Large intestine (tissue), 3 donors: ENCODE results near the gene DIP2C. TPM values are rescaled to one million over a fixed set of nuclear protein-coding genes. Genes with fewer than 3 reads are reported as not detected.

Source experiments
- DNase-seq, 2 donors: peaks; one replicate each; pipeline versions ENCODE4 v3.0.0 to v3.0.0-alpha.2; 2013
- H3K27ac ChIP-seq: one replicate; pipeline ENCODE4 v1.5.1; 2013; ENCODE audit warnings: low read length
- H3K27me3 ChIP-seq: 2 replicates; pipeline ENCODE4 v1.6.1; 2013; ENCODE audit warnings: low read length; ENCODE audit not compliant: control insufficient read depth, insufficient read depth
- H3K36me3 ChIP-seq: 2 replicates; pipeline ENCODE4 v1.6.1; 2013; ENCODE audit warnings: low read length; ENCODE audit not compliant: control insufficient read depth, insufficient read depth
- H3K4me1 ChIP-seq: one replicate; pipeline ENCODE4 v1.6.1; 2013; ENCODE audit warnings: low read length; ENCODE audit not compliant: control insufficient read depth, insufficient read depth
- H3K4me3 ChIP-seq: one replicate; pipeline ENCODE4 v1.5.1; 2013; ENCODE audit warnings: low read length
- H3K9me3 ChIP-seq: one replicate; pipeline ENCODE4 v1.6.1; 2013; ENCODE audit warnings: mild to moderate bottlenecking, low read depth, low read length, moderate library complexity; ENCODE audit not compliant: control insufficient read depth
- WGBS: methylation state at CpG from one replicate; pipeline ENCODE4 v1.1.5; 2013; ENCODE audit warnings: low lambda C conversion rate; ENCODE audit not compliant: insufficient coverage; 5-methylcytosine and 5-hydroxymethylcytosine counted together
- polyA plus RNA-seq: library from polyadenylated mRNA; unstranded; fragments of 120-200 nt; gene quantifications from one replicate; pipeline ENCODE4 v1.2.1, GENCODE V29; 2013

The DIP2C gene
- polyA plus RNA-seq, 1 donor: 16.5 TPM

GRCh38 chr10:411603-412002 lies 277.9 kb downstream of the DIP2C start:
- H3K4me3 ChIP-seq: no peak overlapping the region
- WGBS: 93% methylated on average over 7 of the region's 13 CpGs
- H3K9me3 ChIP-seq: no peaks in the 10 kb centered on the region
- H3K27me3 ChIP-seq: no peaks in the 10 kb centered on the region
- DNase-seq: no peak
- peaks cover 25% of the 10 kb centered on the region for H3K36me3 ChIP-seq
- H3K4me1 ChIP-seq: peaks cover 29% of the 10 kb centered on the region
- no peak overlapping the region for H3K27ac ChIP-seq

GRCh38 chr10:409408-410040 lies 279.9 kb downstream of the DIP2C start:
- 0% methylated on average over 1 of the region's 12 CpGs for WGBS
- Histone ChIP-seq H3K27ac (peak overlapping the region; percentile 68), H3K27me3 (no peaks in the 10 kb centered on the region), H3K4me1 (peaks cover 29% of the 10 kb centered on the region), H3K36me3 (peaks cover 25% of the 10 kb centered on the region), H3K4me3 (no peak overlapping the region), H3K9me3 (no peaks in the 10 kb centered on the region)
- peak; percentile 74 to 93 for DNase-seq

GRCh38 chr10:408236-408635 lies 281.2 kb downstream of the DIP2C start:
- 20% methylated on average over 1 of the region's 3 CpGs for WGBS

DNA sequence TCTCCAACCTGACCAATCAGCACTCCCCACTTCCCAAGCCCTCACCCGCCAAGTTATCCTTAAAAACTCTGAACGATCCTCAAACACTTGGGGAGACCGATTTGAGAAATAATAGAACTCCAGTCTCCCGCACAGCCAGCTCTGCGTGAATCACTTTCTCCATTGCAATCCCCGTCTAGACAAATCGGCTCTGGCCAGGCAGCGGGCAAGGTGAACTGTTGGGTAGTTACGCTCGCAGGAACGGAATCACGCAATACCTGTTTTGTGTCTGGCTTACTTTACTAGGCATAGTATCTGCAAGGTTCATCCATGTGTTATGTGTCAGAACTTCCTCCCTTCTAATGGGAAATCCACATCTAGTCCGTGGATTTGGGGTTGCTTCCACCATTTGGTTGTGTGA lies 282.5 kb downstream of the DIP2C start:
- Histone ChIP-seq H3K9me3 (no peaks in the 10 kb centered on the region), H3K36me3 (peaks cover 25% of the 10 kb centered on the region), H3K27me3 (no peaks in the 10 kb centered on the region), H3K4me3 (no peak overlapping the region), H3K27ac (no peak overlapping the region), H3K4me1 (peaks cover 15% of the 10 kb centered on the region)
- no CpG with 5 or more reads among the region's 13 CpGs for WGBS
- DNase-seq: no peak

More at GRCh38 chr10:408236-408635, 281.2 kb downstream of the DIP2C start:
- Histone ChIP-seq H3K36me3 (peaks cover 25% of the 10 kb centered on the region), H3K27me3 (no peaks in the 10 kb centered on the region), H3K27ac (no peak overlapping the region), H3K4me1 (peaks cover 28% of the 10 kb centered on the region), H3K9me3 (no peaks in the 10 kb centered on the region), H3K4me3 (no peak overlapping the region)
- DNase-seq: peak in 1 of 2 donors; percentile 62

GRCh38 chr10:405648-406047 lies 283.8 kb downstream of the DIP2C start:
- Histone ChIP-seq H3K4me1 (peaks cover 15% of the 10 kb centered on the region), H3K4me3 (no peak overlapping the region), H3K27me3 (no peaks in the 10 kb centered on the region), H3K9me3 (no peaks in the 10 kb centered on the region), H3K27ac (no peak overlapping the region), H3K36me3 (peaks cover 23% of the 10 kb centered on the region)
- no peak for DNase-seq
- WGBS: no CpG with 5 or more reads among the region's 12 CpGs

GRCh38 chr10:404991-405390 lies 284.5 kb downstream of the DIP2C start:
- no CpG with 5 or more reads among the region's 9 CpGs for WGBS
- no peak overlapping the region for H3K27ac ChIP-seq
- no peak for DNase-seq

DNA sequence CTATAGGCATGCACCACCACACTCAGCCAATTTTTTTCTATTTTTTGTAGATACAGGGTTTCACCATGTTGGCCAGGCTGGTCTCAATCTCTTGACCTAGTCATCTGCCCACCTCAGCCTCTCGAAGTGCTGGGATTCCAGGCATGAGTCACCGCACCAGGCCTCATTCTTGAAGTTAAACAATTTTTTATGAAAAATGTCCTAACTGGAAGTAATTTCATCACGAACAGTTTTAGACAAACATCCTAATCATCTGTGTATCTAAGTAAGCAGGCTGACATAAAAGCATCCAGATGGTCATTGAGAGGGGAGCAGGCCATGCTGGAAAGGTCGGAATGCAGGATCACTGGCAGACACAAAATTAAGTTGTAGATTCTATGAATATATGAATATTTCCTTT lies 285.1 kb downstream of the DIP2C start:
- DNase-seq: no peak
- WGBS: 100% methylated on average over 1 of the region's 4 CpGs
- Histone ChIP-seq H3K27ac (no peak overlapping the region), H3K9me3 (no peaks in the 10 kb centered on the region), H3K4me3 (no peak overlapping the region), H3K36me3 (peaks cover 31% of the 10 kb centered on the region), H3K27me3 (no peaks in the 10 kb centered on the region), H3K4me1 (peaks cover 9% of the 10 kb centered on the region)

More at GRCh38 chr10:404991-405390, 284.5 kb downstream of the DIP2C start:
- Histone ChIP-seq H3K36me3 (peaks cover 26% of the 10 kb centered on the region), H3K4me1 (peaks cover 12% of the 10 kb centered on the region), H3K9me3 (no peaks in the 10 kb centered on the region), H3K4me3 (no peak overlapping the region), H3K27me3 (no peaks in the 10 kb centered on the region)

- no peak overlapping the region for H3K27ac ChIP-seq
- H3K4me1 ChIP-seq: no peaks in the 10 kb centered on the region
- no peaks in the 10 kb centered on the region for H3K27me3 ChIP-seq
- no peak for DNase-seq
- no CpG with 5 or more reads among the region's 22 CpGs for WGBS
- no peaks in the 10 kb centered on the region for H3K9me3 ChIP-seq
- H3K36me3 ChIP-seq: peaks cover 13% of the 10 kb centered on the region
- H3K4me3 ChIP-seq: no peak overlapping the region
Observed at GRCh38 chr10:398954-399353, 290.5 kb downstream of the DIP2C start.

DNA sequence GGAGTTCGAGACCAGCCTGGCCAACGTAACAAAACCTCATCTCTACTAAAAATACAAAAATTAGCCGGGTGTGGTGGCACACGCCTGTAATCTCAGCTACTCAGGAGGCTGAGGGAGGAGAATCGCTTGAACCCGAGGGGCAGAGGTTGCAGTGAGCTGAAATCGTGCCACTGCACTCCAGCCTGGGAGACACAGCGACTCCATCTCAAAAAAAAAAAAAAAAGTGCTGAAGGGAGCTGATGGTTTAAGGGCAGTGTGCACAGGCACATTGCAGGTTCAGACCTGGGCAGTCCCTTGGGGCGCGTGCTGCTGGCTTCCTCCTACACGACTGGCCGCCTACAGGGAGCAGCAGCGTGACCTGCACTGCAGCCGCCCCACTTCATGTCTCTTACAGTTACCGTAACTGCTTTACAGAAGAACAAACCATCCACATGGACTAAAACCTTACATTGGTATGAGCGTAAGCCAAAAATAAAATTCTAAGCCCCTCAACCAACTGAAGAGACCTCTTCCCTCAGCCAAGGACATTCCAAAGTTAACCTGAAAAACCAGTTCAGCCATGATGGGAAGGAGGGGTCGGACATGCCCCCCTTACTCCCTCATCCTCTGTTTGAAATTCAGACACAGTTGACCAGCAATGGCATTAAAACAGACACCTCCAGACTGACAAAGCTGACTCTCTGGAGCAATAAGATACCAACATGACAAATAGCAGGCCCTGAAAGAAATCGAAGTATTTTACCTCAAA lies 292.0 kb downstream of the DIP2C start:
- no peaks in the 10 kb centered on the region for H3K4me1 ChIP-seq
- WGBS: no CpG with 5 or more reads among the region's 18 CpGs
- no peak overlapping the region for H3K27ac ChIP-seq
- DNase-seq: no peak
- H3K36me3 ChIP-seq: peaks cover 18% of the 10 kb centered on the region
- H3K27me3 ChIP-seq: no peaks in the 10 kb centered on the region
- no peak overlapping the region for H3K4me3 ChIP-seq
- H3K9me3 ChIP-seq: no peaks in the 10 kb centered on the region

- H3K4me3 ChIP-seq: no peak overlapping the region
- no peaks in the 10 kb centered on the region for H3K4me1 ChIP-seq
- no peak overlapping the region for H3K27ac ChIP-seq
- peaks cover 22% of the 10 kb centered on the region for H3K36me3 ChIP-seq
- H3K27me3 ChIP-seq: no peaks in the 10 kb centered on the region
- H3K9me3 ChIP-seq: no peaks in the 10 kb centered on the region
- no CpG with 5 or more reads among the region's 8 CpGs for whole genome bisulfite sequencing
- DNase-seq: no peak
Observed at GRCh38 chr10:396535-397220, 292.8 kb downstream of the DIP2C start.
